ENCODE measurements around the gene HDGFL2.

- TF ChIP-seq, protein P1, sequence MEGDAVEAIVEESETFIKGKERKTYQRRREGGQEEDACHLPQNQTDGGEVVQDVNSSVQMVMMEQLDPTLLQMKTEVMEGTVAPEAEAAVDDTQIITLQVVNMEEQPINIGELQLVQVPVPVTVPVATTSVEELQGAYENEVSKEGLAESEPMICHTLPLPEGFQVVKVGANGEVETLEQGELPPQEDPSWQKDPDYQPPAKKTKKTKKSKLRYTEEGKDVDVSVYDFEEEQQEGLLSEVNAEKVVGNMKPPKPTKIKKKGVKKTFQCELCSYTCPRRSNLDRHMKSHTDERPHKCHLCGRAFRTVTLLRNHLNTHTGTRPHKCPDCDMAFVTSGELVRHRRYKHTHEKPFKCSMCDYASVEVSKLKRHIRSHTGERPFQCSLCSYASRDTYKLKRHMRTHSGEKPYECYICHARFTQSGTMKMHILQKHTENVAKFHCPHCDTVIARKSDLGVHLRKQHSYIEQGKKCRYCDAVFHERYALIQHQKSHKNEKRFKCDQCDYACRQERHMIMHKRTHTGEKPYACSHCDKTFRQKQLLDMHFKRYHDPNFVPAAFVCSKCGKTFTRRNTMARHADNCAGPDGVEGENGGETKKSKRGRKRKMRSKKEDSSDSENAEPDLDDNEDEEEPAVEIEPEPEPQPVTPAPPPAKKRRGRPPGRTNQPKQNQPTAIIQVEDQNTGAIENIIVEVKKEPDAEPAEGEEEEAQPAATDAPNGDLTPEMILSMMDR (IDR thresholded peaks at IDR 0.05) = no peak
- TF ChIP-seq POLR2A (IDR thresholded peaks at IDR 0.05) = no peak
- no peak for TF ChIP-seq POLR2AphosphoS5 (IDR thresholded peaks at IDR 0.05)
Observed at GRCh38 chr19:4488496-4488895, 16.4 kb downstream of the HDGFL2 start.

All from breast epithelium (tissue), 3 donors.